Left cardiac atrium (tissue), 4 donors: ENCODE data around the gene FANCC. TPM values are rescaled to one million over a fixed set of nuclear protein-coding genes. Genes with fewer than 3 reads are reported as not detected.
A peak's percentile ranks its signal among the peaks of the same experiment; 100 is the strongest.
"Not testable (repeated sequence)": the region's sequence is repeated elsewhere in the genome, so short reads cannot be mapped to it uniquely, and the experiment has no call there.

Experiments
- ATAC-seq, 2 donors: fragments of 200-7000 bp; cut with Tn5 transposase; one replicate each; pipeline ENCODE4 v1.9.1; 2020; ENCODE audit warnings: mild to moderate bottlenecking in 2 of 2, moderate library complexity in 2 of 2
- DNase-seq: peaks from one replicate; pipeline ENCODE4 v3.0.0-alpha.2; 2020
- intact Hi-C, 2 donors: fragments of 100-400 bp; cut with DNase I; formaldehyde crosslinking; loops; one replicate each; pipeline versions ENCODE4 v1.14.1 to v1.15.1; 2022 to 2023
- total RNA-seq, 2 donors: library from RNA; stranded (reverse); fragmentation: NEBNext Ultra II Directional; extraction: Animal tissue kit (Norgen Biotek cat#: 25700); gene quantifications; one replicate each; pipeline ENCODE4 v1.2.1, GENCODE V29; 2021
- donor health status: DM: no; HTN: yes; CAD: no.
- donor health status: DM: no; HTN: yes; CAD: no; lungs with severe emphysema.
- donor health status: DM: yes; HTN: yes; CAD: no.
- donor health status: Dilated cardiomyopathy.

The FANCC gene
- total RNA-seq, 2 donors from 2014 or later: 5.0 to 6.2 TPM

GRCh38 chr9:95292226-95292625 is 25.3 kb downstream of the FANCC start:
- no peak for DNase-seq
- intact Hi-C loops: no loop called here
- ATAC-seq: no peak

- ATAC-seq (no peak), DNase-seq (no peak)
- intact Hi-C loops: no loop called here
Observed at GRCh38 chr9:95286151-95286550, 31.4 kb downstream of the FANCC start.

GRCh38 chr9:95285307-95285706 is 32.2 kb downstream of the FANCC start:
- no peak for ATAC-seq
- DNase-seq: no peak
- intact Hi-C loops: no loop called here

GRCh38 chr9:95284162-95285080 is 33.1 kb downstream of the FANCC start:
- ATAC-seq (no peak), DNase-seq (no peak)
- intact Hi-C loops: no loop called here

GRCh38 chr9:95283673-95284072 is 33.8 kb downstream of the FANCC start:
- intact Hi-C loops: no loop called here
- no peak for DNase-seq
- no peak for ATAC-seq

GRCh38 chr9:95282332-95282731 is 35.2 kb downstream of the FANCC start:
- ATAC-seq: no peak
- intact Hi-C loops: no loop called here
- no peak for DNase-seq

GRCh38 chr9:95280745-95281144 is 36.8 kb downstream of the FANCC start:
- intact Hi-C loops: no loop called here
- DNase-seq: no peak
- ATAC-seq: no peak

- intact Hi-C loops: no loop called here
- no peak for ATAC-seq
- DNase-seq: no peak
Observed at GRCh38 chr9:95277509-95277908, 40.0 kb downstream of the FANCC start.

GRCh38 chr9:95276395-95276954 is 41.0 kb downstream of the FANCC start:
- DNase-seq (no peak), ATAC-seq (no peak)
- intact Hi-C loops: no loop called here

GRCh38 chr9:95274160-95274559 is 43.3 kb downstream of the FANCC start:
- DNase-seq, ATAC-seq, intact Hi-C loops: not testable (repeated sequence)

- no peak for DNase-seq
- intact Hi-C loops: no loop called here
- no peak for ATAC-seq
Observed at GRCh38 chr9:95273369-95274022, 44.0 kb downstream of the FANCC start.

- ATAC-seq (no peak), DNase-seq (no peak)
- intact Hi-C loops: no loop called here
Observed at GRCh38 chr9:95272830-95273229, 44.7 kb downstream of the FANCC start.

GRCh38 chr9:95270790-95271189 is 46.7 kb downstream of the FANCC start:
- DNase-seq (no peak), ATAC-seq (no peak)
- intact Hi-C loops: no loop called here

- ATAC-seq, DNase-seq, intact Hi-C loops: not testable (repeated sequence)
Observed at GRCh38 chr9:95269803-95270773, 47.4 kb downstream of the FANCC start.

- intact Hi-C loops: no loop called here
- ATAC-seq (peak; percentile 36 to 63), DNase-seq (no peak)
Observed at GRCh38 chr9:95268681-95269080, 48.8 kb downstream of the FANCC start.

- ATAC-seq (no peak), DNase-seq (no peak)
- intact Hi-C loops: no loop called here
Observed at GRCh38 chr9:95266649-95267048, 50.9 kb downstream of the FANCC start.

- ATAC-seq (no peak), DNase-seq (no peak)
- intact Hi-C loops: no loop called here
Observed at GRCh38 chr9:95265960-95266359, 51.5 kb downstream of the FANCC start.

GRCh38 chr9:95264954-95265615 is 52.4 kb downstream of the FANCC start:
- DNase-seq (no peak), ATAC-seq (no peak)
- intact Hi-C loops: no loop called here

- DNase-seq: no peak
- intact Hi-C loops: no loop called here
- peak in 1 of 2 donors; percentile 76 for ATAC-seq
Observed at GRCh38 chr9:95261890-95262289, 55.6 kb downstream of the FANCC start.
